Type B pancreatic cell (in vitro differentiated cells): ENCODE measurements around the gene PLPPR3. TPM values are rescaled to one million over a fixed set of nuclear protein-coding genes. Genes with fewer than 3 reads are reported as not detected.

Source experiments
- DNase-seq: peaks from one replicate; pipeline ENCODE4 v3.0.0; 2021; ENCODE audit warnings: mixed read lengths; ENCODE audit not compliant: unreplicated experiment; ENCODE audit errors: extremely low spot score
- H3K27ac Mint-ChIP-seq: 2 replicates; pipeline ENCODE4 v1.8.0; 2021; ENCODE audit warnings: mild to moderate bottlenecking, mixed read lengths
- H3K27me3 Mint-ChIP-seq: 2 replicates; pipeline ENCODE4 v1.8.0; 2021; ENCODE audit warnings: mixed read lengths
- H3K36me3 Mint-ChIP-seq: 2 replicates; pipeline ENCODE4 v1.8.0; 2021; ENCODE audit warnings: mixed read lengths
- H3K4me1 Mint-ChIP-seq: one replicate; pipeline ENCODE4 v1.8.0; 2021; ENCODE audit warnings: mixed read lengths; ENCODE audit not compliant: unreplicated experiment
- H3K4me3 Mint-ChIP-seq: 2 replicates; pipeline ENCODE4 v1.8.0; 2021; ENCODE audit warnings: mild to moderate bottlenecking, mixed read lengths
- H3K9me3 Mint-ChIP-seq: 2 replicates; pipeline ENCODE4 v1.8.0; 2021; ENCODE audit warnings: mixed read lengths
- total RNA-seq: library from RNA; stranded (reverse); gene quantifications from 2 replicates; pipeline ENCODE4 v1.2.1, GENCODE V29; 2021; ENCODE audit warnings: low replicate concordance
- TF ChIP-seq, protein P1 (sequence below): fragments of 200-600 bp; sonication (generic); conservative IDR thresholded peaks from 2 replicates; pipeline ENCODE4 v1.5.0; 2021; ENCODE audit warnings: antibody characterized with exemption, mild to moderate bottlenecking

The PLPPR3 gene
- total RNA-seq, 1 donor from 2014 or later: 29.2 TPM

DNA sequence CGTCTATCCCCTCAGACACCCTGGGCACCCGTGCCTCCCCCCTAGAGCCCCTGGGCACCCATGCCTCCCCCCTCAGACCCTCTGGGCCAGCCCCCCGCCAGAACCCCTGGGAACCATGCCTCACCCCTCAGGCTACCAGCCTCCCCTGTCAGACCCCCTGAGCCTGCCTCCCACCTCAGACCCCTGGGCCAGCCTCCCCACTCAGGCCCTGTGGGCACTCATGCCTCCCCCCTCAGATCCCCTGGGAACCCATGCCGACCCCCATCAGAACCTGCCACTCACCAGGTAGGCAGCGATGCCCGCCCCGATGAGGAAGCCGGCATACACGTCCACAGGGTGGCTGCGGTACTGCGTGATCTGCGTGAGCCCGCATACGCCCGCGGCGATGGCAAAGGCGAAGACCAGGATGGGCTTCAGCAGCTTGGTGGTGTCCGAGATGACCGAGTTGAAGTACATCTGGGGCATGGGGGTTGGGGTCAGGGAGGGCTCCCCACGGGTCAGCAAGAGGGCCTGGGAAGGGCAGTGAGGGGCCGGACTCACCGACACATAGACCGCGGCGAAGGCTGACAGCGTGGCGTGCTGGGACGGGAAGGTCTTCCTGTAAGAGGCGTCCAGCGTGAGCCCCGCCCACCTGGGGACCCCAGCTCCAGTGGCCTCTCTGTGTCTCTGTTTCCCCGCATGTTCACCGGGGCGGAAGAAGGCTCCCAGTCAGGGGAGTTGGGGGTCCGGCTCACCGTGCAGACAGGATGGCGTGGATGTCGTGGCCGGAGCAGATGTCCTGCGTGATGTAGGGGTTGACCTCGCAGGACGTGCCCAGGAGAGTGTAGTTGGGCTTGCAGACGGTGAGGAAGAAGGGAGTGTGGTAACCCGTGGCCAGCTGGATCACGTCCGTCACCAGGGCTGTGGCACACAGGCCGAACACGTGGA, 7.3 kb downstream of the PLPPR3 start:
- DNase-seq: no peak
- H3K9me3 Mint-ChIP-seq: no peaks in the 10 kb centered on the region
- no peaks in the 10 kb centered on the region for H3K27me3 Mint-ChIP-seq

DNA sequence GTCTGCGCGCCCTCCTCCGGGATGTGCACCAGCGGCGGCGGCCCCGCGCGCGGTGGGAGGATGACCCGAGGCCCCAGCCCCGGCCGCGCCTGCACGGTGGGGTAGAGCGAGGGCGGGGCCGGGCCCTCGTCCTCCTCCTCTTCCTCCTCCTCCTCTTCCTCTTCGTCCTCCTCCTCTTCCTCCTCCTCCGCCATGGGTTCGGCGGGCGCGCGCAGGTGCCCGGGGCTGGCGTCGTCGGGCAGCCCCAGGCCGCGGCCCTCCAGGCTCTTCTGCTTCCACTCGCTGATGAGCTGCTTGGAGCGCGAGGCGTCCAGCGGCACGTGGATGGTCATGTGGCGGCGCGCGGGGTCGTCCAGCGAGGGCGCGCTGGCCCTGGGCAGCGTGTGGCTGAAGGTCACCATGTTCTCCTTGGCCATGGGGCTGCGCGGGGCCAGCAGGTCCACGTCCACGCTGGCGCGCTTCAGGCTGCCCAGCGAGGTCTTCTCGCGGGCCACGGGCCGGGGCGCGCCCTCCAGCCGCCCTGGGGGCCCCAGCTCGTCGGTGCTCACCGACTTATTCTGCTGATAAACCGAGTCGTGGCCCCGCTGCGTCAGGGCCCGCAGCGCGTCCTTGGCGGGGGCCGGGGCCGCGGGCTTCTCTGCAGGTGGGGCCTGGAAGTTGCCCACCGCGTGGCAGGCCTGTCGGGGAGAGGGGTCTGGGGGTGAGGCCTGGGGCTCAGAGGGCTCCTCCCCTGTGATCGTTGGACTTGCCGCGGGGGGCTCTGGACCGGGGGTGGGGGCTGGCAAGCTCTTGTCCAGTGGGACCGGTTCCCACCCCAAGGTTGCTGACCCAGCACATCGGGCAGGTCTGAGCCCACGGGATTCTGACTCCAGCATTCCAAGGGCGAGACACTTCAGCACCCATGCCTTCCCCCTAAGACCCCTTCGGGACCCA, 8.3 kb downstream of the PLPPR3 start:
- peaks cover 15% of the 10 kb centered on the region for H3K36me3 Mint-ChIP-seq
- H3K27ac Mint-ChIP-seq: peak overlapping the region; percentile 34
- H3K9me3 Mint-ChIP-seq: no peaks in the 10 kb centered on the region
- no peaks in the 10 kb centered on the region for H3K4me1 Mint-ChIP-seq
- TF ChIP-seq, protein P1, sequence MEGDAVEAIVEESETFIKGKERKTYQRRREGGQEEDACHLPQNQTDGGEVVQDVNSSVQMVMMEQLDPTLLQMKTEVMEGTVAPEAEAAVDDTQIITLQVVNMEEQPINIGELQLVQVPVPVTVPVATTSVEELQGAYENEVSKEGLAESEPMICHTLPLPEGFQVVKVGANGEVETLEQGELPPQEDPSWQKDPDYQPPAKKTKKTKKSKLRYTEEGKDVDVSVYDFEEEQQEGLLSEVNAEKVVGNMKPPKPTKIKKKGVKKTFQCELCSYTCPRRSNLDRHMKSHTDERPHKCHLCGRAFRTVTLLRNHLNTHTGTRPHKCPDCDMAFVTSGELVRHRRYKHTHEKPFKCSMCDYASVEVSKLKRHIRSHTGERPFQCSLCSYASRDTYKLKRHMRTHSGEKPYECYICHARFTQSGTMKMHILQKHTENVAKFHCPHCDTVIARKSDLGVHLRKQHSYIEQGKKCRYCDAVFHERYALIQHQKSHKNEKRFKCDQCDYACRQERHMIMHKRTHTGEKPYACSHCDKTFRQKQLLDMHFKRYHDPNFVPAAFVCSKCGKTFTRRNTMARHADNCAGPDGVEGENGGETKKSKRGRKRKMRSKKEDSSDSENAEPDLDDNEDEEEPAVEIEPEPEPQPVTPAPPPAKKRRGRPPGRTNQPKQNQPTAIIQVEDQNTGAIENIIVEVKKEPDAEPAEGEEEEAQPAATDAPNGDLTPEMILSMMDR: no peak
- no peaks in the 10 kb centered on the region for H3K27me3 Mint-ChIP-seq
- DNase-seq: no peak
- no peak overlapping the region for H3K4me3 Mint-ChIP-seq

More for the DNA sequence above, 7.3 kb downstream of the PLPPR3 start:
- Mint-ChIP-seq H3K4me1 (no peaks in the 10 kb centered on the region), H3K4me3 (no peak overlapping the region), H3K27ac (peak overlapping the region; percentile 59), H3K36me3 (peaks cover 15% of the 10 kb centered on the region)
- TF ChIP-seq, protein P1: no peak

DNA sequence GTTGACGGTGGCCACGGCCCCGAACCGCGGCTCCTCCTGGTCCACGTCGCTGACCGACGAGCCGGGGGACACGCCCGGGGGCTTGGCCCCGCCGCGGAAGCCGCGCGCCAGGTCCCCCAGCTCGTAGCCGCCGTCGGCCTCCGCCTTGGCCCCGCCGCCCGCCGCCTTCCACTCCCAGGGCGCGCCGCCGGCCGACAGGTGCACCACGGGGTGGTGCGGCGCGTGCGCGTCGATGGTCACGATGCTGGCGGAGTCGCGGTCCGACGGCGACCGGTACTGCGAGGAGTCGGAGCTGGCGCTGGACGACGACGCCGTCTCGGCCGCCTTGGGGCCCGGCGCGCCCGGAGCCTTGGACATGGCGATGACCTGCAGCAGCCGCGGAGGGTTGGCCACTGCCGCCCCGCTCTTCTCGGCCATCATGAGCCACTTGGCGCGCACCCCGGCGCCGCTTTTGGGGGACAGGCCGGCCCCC, 9.0 kb downstream of the PLPPR3 start:
- TF ChIP-seq, protein P1: no peak
- H3K36me3 Mint-ChIP-seq: peaks cover 17% of the 10 kb centered on the region
- H3K27me3 Mint-ChIP-seq: no peaks in the 10 kb centered on the region

DNA sequence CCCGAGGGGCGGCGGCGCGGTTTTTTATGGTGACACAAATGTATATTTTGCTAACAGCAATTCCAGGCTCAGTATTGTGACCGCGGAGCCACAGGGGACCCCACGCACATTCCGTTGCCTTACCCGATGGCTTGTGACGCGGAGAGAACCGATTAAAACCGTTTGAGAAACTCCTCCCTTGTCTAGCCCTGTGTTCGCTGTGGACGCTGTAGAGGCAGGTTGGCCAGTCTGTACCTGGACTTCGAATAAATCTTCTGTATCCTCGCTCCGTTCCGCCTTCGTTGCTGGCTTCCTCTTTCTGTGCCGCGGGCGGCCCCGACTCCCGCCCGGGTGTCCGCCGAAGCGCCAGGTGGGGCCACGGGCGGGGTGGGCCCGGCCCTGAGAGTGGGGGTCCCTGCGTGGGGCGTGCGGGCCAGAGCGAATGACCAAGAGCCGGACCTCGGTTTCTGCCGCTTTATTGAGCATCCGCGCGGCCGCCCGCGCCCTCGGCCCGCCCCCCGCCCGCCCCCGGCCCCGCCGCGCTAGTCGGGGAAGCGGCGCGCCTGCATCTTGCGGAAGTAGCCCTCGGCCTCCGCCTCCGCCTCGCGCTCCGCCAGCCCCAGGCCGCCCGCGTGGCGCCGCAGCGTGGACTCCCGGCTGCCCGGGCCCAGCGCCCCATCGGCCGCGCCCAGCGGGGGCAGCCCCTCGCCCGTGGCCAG, 9.6 kb downstream of the PLPPR3 start:
- peaks cover 4% of the 10 kb centered on the region for H3K4me1 Mint-ChIP-seq
- H3K9me3 Mint-ChIP-seq: no peaks in the 10 kb centered on the region
- no peak overlapping the region for H3K27ac Mint-ChIP-seq
- H3K4me3 Mint-ChIP-seq: no peak overlapping the region
- H3K36me3 Mint-ChIP-seq: peaks cover 23% of the 10 kb centered on the region
- no peaks in the 10 kb centered on the region for H3K27me3 Mint-ChIP-seq
- TF ChIP-seq, protein P1: no peak
- no peak for DNase-seq

More for the DNA sequence above, 9.0 kb downstream of the PLPPR3 start:
- no peak overlapping the region for H3K27ac Mint-ChIP-seq
- H3K9me3 Mint-ChIP-seq: no peaks in the 10 kb centered on the region
- H3K4me1 Mint-ChIP-seq: no peaks in the 10 kb centered on the region
- no peak overlapping the region for H3K4me3 Mint-ChIP-seq
- no peak for DNase-seq

DNA sequence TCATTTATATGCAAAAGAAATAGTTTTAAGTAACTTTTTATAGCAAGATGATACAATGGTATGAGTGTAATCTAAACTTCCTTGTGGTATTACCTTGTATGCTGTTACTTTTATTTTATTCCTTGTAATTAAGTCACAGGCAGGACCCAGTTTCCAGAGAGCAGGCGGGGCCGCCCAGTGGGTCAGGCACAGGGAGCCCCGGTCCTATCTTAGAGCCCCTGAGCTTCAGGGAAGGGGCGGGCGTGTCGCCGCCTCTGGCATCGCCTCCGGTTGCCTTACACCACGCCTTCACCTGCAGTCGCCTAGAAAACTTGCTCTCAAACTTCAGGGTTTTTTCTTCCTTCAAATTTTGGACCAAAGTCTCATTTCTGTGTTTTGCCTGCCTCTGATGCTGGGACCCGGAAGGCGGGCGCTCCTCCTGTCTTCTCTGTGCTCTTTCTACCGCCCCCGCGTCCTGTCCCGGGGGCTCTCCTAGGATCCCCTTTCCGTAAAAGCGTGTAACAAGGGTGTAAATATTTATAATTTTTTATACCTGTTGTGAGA, 10.2 kb downstream of the PLPPR3 start:
- no peaks in the 10 kb centered on the region for H3K27me3 Mint-ChIP-seq
- H3K36me3 Mint-ChIP-seq: peaks cover 21% of the 10 kb centered on the region
- H3K4me1 Mint-ChIP-seq: peaks cover 6% of the 10 kb centered on the region
- TF ChIP-seq, protein P1: no peak
- no peaks in the 10 kb centered on the region for H3K9me3 Mint-ChIP-seq
- H3K27ac Mint-ChIP-seq: peak overlapping the region; percentile 56
- H3K4me3 Mint-ChIP-seq: no peak overlapping the region
- DNase-seq: no peak
